ENCODE results near the gene DPAGT1. TPM values are rescaled to one million over a fixed set of nuclear protein-coding genes. Genes with fewer than 3 reads are reported as not detected.
"Not testable (repeated sequence)": the region's sequence is repeated elsewhere in the genome, so short reads cannot be mapped to it uniquely, and the experiment has no call there.

Gene DPAGT1
- total and polyA plus RNA-seq, 2 of the 8 experiments (the other 6 are each of a cell fraction or from before 2014, with no cell fraction given) = 59.8 to 236 TPM

- Histone ChIP-seq H3K36me3 (ENCODE audit: control insufficient read depth in 2 of 4, insufficient read depth in 4 of 4, low read length in 3 of 4) (peaks cover 8 to 15% (median 12%) of the 10 kb centered on the region in 4 experiments), H3K79me1 (ENCODE audit: low read depth, low read length) (peaks cover 11% of the 10 kb centered on the region), H3K79me2 (ENCODE audit: control insufficient read depth in 1 of 2, insufficient read depth in 2 of 2, low read length in 2 of 2) (peaks cover 8 to 21% of the 10 kb centered on the region in 2 experiments; a peak in 3 of 4 replicates)
- H2BK15ac ChIP-seq (ENCODE audit: low read length); H3K9ac ChIP-seq (replicated peaks in 1 of 4; ENCODE audit: extremely low read depth in 1 of 4, low read depth in 3 of 4, low read length in 3 of 4); H3K27ac ChIP-seq (ENCODE audit: low read depth, low read length); H2BK5ac ChIP-seq (ENCODE audit: low read depth, low read length); H4K20me1 ChIP-seq (replicated peaks in 1 of 2; ENCODE audit: control insufficient read depth in 1 of 2, insufficient read depth in 2 of 2, low read length in 2 of 2); H2BK12ac ChIP-seq (ENCODE audit: low read depth, low read length); H4K8ac ChIP-seq (ENCODE audit: extremely low read depth, insufficient read depth, low read length); H3K14ac ChIP-seq (ENCODE audit: insufficient read length); H2BK20ac ChIP-seq (ENCODE audit: low read length); H2AFZ ChIP-seq (ENCODE audit: low read length); H3K23ac ChIP-seq (ENCODE audit: insufficient read length); H3K56ac ChIP-seq (replicated peaks; ENCODE audit: insufficient read length, low read depth, low read length); H3K27me3 ChIP-seq (replicated peaks in 1 of 4; ENCODE audit: control insufficient read depth in 3 of 4, extremely low read depth in 1 of 4, insufficient read depth in 3 of 4, low read length in 3 of 4); H3K4ac ChIP-seq (replicated peaks; ENCODE audit: insufficient read length, low read depth, low read length); H3K23me2 ChIP-seq (ENCODE audit: low read depth, low read length); H3K9me3 ChIP-seq (ENCODE audit: insufficient read depth in 2 of 2, low read depth in 1 of 2, low read length in 1 of 2); CTCF ChIA-PET (ENCODE audit: partially characterized antibody); H4K5ac ChIP-seq (ENCODE audit: insufficient read length, low read depth, low read length); H4K91ac ChIP-seq (replicated peaks; ENCODE audit: insufficient read length, low read length); DNase-seq (ENCODE audit: low read depth in 1 of 2, low spot score in 2 of 2); H2BK120ac ChIP-seq (replicated peaks; ENCODE audit: low read depth, low read length); H3K4me1 ChIP-seq (replicated peaks in 1 of 4; ENCODE audit: control insufficient read depth in 3 of 4, insufficient read depth in 4 of 4, low read length in 3 of 4); H3K4me2 ChIP-seq (ENCODE audit: insufficient read depth in 1 of 2, low read depth in 2 of 2, low read length in 2 of 2); H2AK5ac ChIP-seq (ENCODE audit: low read depth, low read length); FAIRE-seq; H3K18ac ChIP-seq (ENCODE audit: extremely low read depth, low read length); H3K4me3 ChIP-seq (ENCODE audit: extremely low read depth in 1 of 4, insufficient read depth in 2 of 4, low read depth in 3 of 4, low read length in 4 of 4): not testable (repeated sequence)
- POLR2A ChIA-PET (ENCODE audit: partially characterized antibody) = interaction anchor here (1.0 to 5.1 kb wide), 4 partner anchors 30 to 43 kb away, joined by 3 to 56 read pairs (median 12); partner anchors contain the start of gene DPAGT1
- WGBS, 2 experiments (ENCODE audit: extremely low coverage in 1 of 2, insufficient coverage in 1 of 2, insufficient read length in 1 of 2, insufficient replicate concordance in 2 of 2, low coverage in 1 of 2, low lambda C conversion rate in 2 of 2, missing lambda C conversion rate in 1 of 2) = no CpG with 5 or more reads among the region's 35 CpGs
These were observed 42.5 kb downstream of the DPAGT1 start for GRCh38 chr11:119059128-119059527.
